Stimulated activated CD4-positive, alpha-beta T cell treated with anti-CD3 and anti-CD28 coated beads, Interleukin-1b, Interleukin-23, amount 100 ng/mL, for 24 hours (primary cell): ENCODE results near the gene ADH1A.
"Not testable (repeated sequence)": the region's sequence is repeated elsewhere in the genome, so short reads cannot be mapped to it uniquely, and the experiment has no call there.

Source experiments
- DNase-seq, 4 experiments: peaks; one replicate each; pipeline ENCODE4 v3.0.0-alpha.2; 2020; ENCODE audit warnings: low read depth in 4 of 4, low spot score in 1 of 4

ADH1A gene

GRCh38 chr4:99282731-99283130 lies 8.1 kb downstream of the ADH1A start:
- DNase-seq = no peak

GRCh38 chr4:99281261-99281660 lies 9.5 kb downstream of the ADH1A start:
- DNase-seq = no peak

DNA sequence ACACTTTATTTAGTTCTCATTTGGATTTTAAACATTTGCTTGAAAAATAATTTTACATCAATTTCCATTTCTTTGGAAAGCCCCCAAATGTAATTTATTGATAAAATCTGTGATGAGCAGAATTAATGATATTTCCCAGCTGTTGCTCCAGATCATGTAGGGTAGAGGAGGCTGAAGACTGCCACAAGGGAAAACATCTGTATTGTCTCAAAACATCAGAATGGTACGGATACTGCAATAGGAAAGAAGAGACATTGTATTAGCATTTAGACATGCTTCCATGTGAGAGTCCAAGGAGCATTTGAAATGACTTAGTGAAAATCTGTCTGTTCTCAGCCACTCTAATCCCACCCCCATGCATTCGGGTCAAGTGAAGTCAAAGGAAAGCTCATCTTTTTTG lies 14.4 kb downstream of the ADH1A start:
- no peak for DNase-seq

DNA sequence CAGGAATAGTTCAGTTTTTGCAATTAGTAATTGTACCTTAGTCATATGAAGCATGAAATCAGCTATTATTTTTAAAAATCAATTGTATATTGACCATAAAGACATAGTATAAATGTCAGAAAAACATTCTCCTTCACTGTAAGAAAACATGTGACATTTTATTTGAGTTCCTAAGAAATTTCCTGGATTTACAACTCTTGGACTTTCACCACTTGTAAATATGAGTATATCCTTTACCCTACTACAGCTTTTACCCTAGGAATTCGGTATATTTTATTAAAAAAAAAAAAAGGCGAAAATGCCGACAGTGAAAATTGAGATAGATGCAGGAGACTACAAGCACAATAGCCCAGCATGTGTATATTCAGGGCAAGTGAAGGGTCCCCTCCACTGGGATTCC lies 14.9 kb downstream of the ADH1A start:
- no peak for DNase-seq

DNA sequence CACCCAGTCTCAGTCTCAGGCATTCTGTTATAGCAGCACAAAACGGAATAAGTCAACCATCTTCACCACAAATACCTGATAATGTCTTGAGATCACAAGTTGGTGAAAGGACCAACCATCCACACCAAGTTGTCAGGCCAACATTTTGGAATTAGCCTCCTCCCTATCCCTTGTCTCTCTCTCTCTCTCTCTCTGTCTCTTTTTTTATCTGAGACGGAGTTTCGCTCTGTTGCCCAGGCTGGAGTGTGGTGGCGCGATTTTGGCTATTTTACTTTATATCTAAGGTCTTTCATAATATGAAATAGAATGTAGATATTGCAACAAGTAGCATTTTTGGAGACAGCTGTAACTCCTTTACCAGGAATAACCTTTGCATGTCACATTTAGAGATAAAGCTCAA lies 15.7 kb downstream of the ADH1A start:
- DNase-seq = no peak

GRCh38 chr4:99273704-99274103 lies 17.1 kb downstream of the ADH1A start:
- no peak for DNase-seq

DNA sequence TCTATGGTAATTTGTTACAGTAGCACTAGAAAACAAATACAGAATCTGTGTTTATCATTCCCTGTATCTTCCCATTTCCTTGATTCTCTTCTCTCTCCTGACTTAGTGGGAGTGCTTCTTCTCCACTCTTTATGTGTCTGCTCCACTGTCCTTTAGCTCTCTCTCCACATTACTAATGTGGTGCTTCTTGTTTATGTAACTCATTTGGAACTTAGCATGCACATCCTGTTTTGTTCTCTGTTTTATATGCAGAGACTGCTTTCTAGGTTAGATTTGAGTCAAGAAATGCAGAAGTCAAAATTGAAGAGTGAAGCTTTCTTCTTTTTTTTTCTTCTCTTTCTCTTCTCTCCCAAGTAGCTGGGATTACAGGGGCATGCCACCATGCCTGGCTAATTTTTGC lies 25.9 kb downstream of the ADH1A start:
- no peak for DNase-seq

DNA sequence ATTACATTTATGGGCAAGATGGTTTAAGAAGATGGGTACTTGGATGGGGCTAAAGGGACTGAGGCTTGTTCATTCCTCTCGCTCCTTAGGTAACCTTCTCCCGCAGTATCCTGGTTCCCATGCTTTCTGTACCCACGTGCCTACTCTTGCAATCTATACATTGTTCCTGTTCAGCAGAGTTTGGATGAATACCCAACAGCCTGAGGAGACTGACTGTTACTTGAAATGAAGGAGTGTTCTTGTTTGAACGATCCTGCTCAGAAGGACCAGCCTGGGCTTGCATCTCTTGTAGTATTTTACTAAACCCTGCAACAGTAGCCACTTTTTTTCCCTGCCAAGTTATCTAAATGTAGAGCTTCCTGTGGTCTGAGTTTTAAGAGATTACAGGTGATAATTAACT lies 38.0 kb downstream of the ADH1A start:
- no peak for DNase-seq

- DNase-seq = no peak
These were observed 42.1 kb downstream of the ADH1A start for GRCh38 chr4:99248714-99249113.

DNA sequence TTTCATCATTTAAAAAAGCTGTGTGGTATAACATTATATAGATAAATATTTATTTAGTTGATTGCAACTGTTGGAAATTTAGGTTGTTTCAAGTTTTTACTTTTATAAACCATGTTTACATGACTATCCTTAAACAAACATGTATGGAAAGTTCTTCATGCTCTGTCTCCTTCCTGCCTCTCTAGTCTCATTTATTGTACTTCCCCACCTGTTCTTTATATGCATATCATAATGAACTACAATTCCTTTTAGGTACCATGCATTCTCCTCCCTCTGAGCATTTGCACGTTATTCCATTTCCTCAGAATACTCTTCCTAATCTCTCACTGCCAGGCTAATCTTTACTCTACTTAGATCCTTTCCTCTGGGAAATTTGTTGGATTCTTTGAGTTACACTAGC lies 54.8 kb downstream of the ADH1A start:
- no peak for DNase-seq

- no peak for DNase-seq
These were observed 56.3 kb downstream of the ADH1A start for GRCh38 chr4:99234331-99235010.

- DNase-seq = not testable (repeated sequence)
These were observed 57.4 kb downstream of the ADH1A start for GRCh38 chr4:99233397-99233796.

DNA sequence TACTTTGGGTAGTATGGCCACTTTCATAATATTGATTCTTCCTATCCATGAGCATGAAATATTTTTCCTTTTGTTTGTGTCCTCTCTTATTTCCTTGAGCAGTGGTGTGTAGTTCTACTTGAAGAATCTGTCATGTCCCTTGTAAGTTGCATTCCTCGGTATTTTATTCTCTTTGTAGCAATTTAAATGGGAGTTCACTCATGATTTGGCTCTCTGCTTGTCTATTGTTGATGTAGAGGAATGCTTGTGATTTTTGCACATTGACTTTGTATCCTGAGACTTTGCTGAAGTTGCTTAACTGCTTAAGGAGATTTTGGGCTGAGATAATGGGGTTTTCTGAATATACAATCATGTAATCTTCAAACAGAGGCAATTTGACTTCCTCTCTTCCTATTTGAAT lies 62.1 kb downstream of the ADH1A start:
- not testable (repeated sequence) for DNase-seq

- not testable (repeated sequence) for DNase-seq
These were observed 63.1 kb downstream of the ADH1A start for GRCh38 chr4:99227646-99228045.
